Esophagus mucosa (tissue), 1 donor: ENCODE results near the gene GLMP. TPM values are rescaled to one million over a fixed set of nuclear protein-coding genes. Genes with fewer than 3 reads are reported as not detected.

Experiments used
- ATAC-seq: fragments of 200-7000 bp; cut with Tn5 transposase; one replicate; pipeline ENCODE4 v1.9.1; 2020
- total RNA-seq: library from RNA; stranded (reverse); gene quantifications from one replicate; pipeline ENCODE4 v1.2.4, GENCODE V29; 2023
- donor health status: DM: yes; HTN: yes; CAD: no.

Gene GLMP
- total RNA-seq, 1 donor from 2014 or later: 22.5 TPM

- peak; percentile 16 for ATAC-seq
These were observed 47.8 kb downstream of the GLMP start, which contains the start of gene PAQR6 for GRCh38 chr1:156247460-156248322. Gene PAQR6, minus strand, starts transcription at chr1:156248056. Its CDS starts 1,325 bp downstream, at chr1:156246731.

GRCh38 chr1:156246781-156247459, 48.6 kb downstream of the GLMP start:
- ATAC-seq: peak; percentile 64

DNA sequence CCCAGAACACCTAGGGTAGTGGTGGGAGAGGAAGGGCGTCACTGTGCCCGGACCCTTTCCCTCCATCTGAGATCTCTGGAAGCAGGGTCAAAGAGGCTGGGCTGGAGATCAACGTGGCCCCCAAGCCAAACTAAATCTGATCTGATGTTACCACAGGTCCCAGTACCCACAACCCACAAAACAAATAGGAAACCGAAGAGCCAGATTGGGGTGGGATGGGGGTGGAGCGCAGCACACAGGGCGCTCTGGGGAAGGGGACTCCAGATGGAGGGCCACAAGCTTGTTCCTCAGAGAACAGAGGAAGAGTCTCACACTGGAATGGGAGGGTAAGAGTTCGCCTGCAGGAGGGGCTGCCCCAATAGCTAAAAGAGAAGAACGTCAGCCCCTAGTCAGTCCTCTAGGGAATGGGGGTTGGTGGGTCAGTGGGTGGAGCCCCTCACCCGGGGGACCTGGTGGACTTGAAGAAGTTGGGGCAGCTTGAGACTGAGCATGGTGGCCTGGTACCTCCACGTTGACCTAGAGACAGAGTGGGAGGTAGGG, 49.2 kb downstream of the GLMP start:
- ATAC-seq: no peak

- ATAC-seq: peak; percentile 29
These were observed 49.8 kb downstream of the GLMP start for GRCh38 chr1:156245451-156246232.

- no peak for ATAC-seq
These were observed 50.8 kb downstream of the GLMP start for GRCh38 chr1:156244712-156245111.

DNA sequence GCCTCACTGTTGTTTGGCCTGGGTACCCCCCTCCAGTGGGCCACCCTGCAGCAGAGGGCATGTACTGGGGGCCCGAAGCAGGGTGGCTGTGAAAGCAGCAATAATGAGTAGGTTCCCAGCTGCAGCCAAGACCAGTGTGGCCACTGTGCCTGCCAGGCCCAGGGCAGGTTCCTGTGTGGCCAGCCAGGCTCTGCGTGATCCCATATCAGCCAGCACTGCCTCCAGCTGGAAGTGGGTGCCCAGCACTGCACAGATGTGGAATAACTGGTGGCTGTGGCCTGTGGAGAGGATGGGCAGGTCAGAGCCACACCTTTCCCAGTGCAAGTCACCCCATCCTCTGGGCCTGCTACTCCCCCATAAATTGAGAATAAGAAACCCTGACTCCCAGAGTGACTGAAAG, 51.4 kb downstream of the GLMP start:
- no peak for ATAC-seq

DNA sequence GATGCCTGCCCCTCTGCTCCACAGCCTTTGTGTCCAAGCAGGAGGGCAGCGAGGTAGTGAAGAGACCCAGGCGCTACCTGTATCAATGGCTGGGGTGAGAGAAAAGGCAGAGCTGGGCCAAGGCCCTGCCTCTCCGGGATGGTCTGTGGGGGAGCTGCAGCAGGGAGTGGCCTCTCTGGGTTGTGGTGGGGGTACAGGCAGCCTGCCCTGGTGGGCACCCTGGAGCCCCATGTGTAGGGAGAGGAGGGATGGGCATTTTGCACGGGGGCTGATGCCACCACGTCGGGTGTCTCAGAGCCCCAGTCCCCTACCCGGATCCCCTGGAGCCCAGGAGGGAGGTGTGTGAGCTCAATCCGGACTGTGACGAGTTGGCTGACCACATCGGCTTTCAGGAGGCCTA, 52.7 kb downstream of the GLMP start:
- no peak for ATAC-seq

Other genes with a start within 250 kb of the GLMP start
- gene UBQLN4, start 241.9 kb downstream of the GLMP start, total RNA-seq: 23.0 TPM
- gene LAMTOR2, start 240.9 kb downstream of the GLMP start, total RNA-seq: 62.3 TPM
- 420 TPM for gene RAB25, start 234.5 kb downstream of the GLMP start, total RNA-seq
- gene MEX3A, start 213.2 kb downstream of the GLMP start, total RNA-seq: 1.7 TPM
- 315 TPM for gene LMNA, start 181.0 kb downstream of the GLMP start, total RNA-seq
- gene SEMA4A, start 142.1 kb downstream of the GLMP start, total RNA-seq: 34.6 TPM
- 12.7 TPM for gene SLC25A44, start 101.6 kb downstream of the GLMP start, total RNA-seq
- gene PMF1, start 82.7 kb downstream of the GLMP start, total RNA-seq: 44.3 TPM
- 0.28 TPM for gene BGLAP, start 53.5 kb downstream of the GLMP start, total RNA-seq
- gene PAQR6, start 47.6 kb downstream of the GLMP start, total RNA-seq: 2.0 TPM
- 38.0 TPM for gene SMG5, start 12.9 kb downstream of the GLMP start, total RNA-seq
- gene TMEM79, start 11.4 kb downstream of the GLMP start, total RNA-seq: 110 TPM
- gene VHLL, start 3.6 kb upstream of the GLMP start, total RNA-seq: not detected
- 178 TPM for gene CCT3, start 42.6 kb upstream of the GLMP start, total RNA-seq
- gene TSACC, start 42.8 kb upstream of the GLMP start, total RNA-seq: 0.80 TPM
- gene RHBG, start 73.5 kb upstream of the GLMP start, total RNA-seq: 1.7 TPM
- gene MEF2D, start 205.1 kb upstream of the GLMP start, total RNA-seq: 15.0 TPM